ENCODE data around the gene ANO3. TPM values are rescaled to one million over a fixed set of nuclear protein-coding genes. Genes with fewer than 3 reads are reported as not detected.

The ANO3 gene
- total and polyA plus RNA-seq, 2 donors (not counting 3 experiments of a cell fraction or from before 2014, with no cell fraction given) = not detected

- no peaks in the 10 kb centered on the region for H3K9me3 ChIP-seq (replicated peaks; ENCODE audit: control insufficient read depth, insufficient read depth, low read length)
- intact Hi-C loops (cut with micrococcal nuclease) (no loop called here), dilution Hi-C loops (cut with MboI; ENCODE audit: extremely low pct_ligation_motif_present, low sequenced_read_pairs) (no loop called here)
- H3K4me2 ChIP-seq (ENCODE audit: insufficient read depth, low read length) = no peak overlapping the region
- DNase-seq (ENCODE audit: low read depth, low spot score) = no peak
- ChIA-PET POLR2A (no interaction called here), CTCF (no interaction called here)
- H3K79me2 ChIP-seq (ENCODE audit: control insufficient read depth, insufficient read depth, low read length) = no peaks in the 10 kb centered on the region
- no peak overlapping the region for H3K27ac ChIP-seq (ENCODE audit: insufficient read depth, low read depth, low read length)
- no peak overlapping the region for H3K9ac ChIP-seq (replicated peaks; ENCODE audit: extremely low read depth, insufficient read depth, low read length)
- H3K9me1 ChIP-seq (replicated peaks; ENCODE audit: control insufficient read depth, extremely low read depth, insufficient read depth, low read length) = no peaks in the 10 kb centered on the region
- TF ChIP-seq POLR2A (IDR thresholded peaks at IDR 0.05; ENCODE audit: low read depth, low read length) = no peak
- no peak for TF ChIP-seq EZH2 (IDR thresholded peaks at IDR 0.05; ENCODE audit: borderline replicate concordance, low read depth, low read length, severe bottlenecking)
- no peak for TF ChIP-seq POLR2AphosphoS5 (IDR thresholded peaks at IDR 0.05; ENCODE audit: insufficient read depth, low read depth, low read length)
- no peak for TF ChIP-seq FOS (IDR thresholded peaks at IDR 0.05; ENCODE audit: borderline replicate concordance, insufficient read depth, low read length)
- H3K36me3 ChIP-seq (ENCODE audit: control insufficient read depth in 2 of 2, extremely low read depth in 1 of 2, insufficient read depth in 2 of 2, low read length in 2 of 2) = no peaks in the 10 kb centered on the region
- no peaks in the 10 kb centered on the region for H3K27me3 ChIP-seq (ENCODE audit: control insufficient read depth in 2 of 2, insufficient read depth in 2 of 2, low read length in 2 of 2)
- H3K4me3 ChIP-seq (replicated peaks in 1 of 3; ENCODE audit: insufficient read depth in 1 of 3, low read depth in 1 of 3, low read length in 3 of 3) = no peak overlapping the region
- H2AFZ ChIP-seq (ENCODE audit: low read depth, low read length) = no peak overlapping the region
- H3K4me1 ChIP-seq (ENCODE audit: control insufficient read depth, extremely low read depth, insufficient read depth, low read length) = no peaks in the 10 kb centered on the region
- H4K20me1 ChIP-seq (replicated peaks; ENCODE audit: control insufficient read depth, extremely low read depth, insufficient read depth, low read length) = no peaks in the 10 kb centered on the region
- no TSS peak for BruUV-seq (replicated peaks)
- no peak for FAIRE-seq
Observed at GRCh38 chr11:26465274-26465673, 133.3 kb downstream of the ANO3 start.

DNA sequence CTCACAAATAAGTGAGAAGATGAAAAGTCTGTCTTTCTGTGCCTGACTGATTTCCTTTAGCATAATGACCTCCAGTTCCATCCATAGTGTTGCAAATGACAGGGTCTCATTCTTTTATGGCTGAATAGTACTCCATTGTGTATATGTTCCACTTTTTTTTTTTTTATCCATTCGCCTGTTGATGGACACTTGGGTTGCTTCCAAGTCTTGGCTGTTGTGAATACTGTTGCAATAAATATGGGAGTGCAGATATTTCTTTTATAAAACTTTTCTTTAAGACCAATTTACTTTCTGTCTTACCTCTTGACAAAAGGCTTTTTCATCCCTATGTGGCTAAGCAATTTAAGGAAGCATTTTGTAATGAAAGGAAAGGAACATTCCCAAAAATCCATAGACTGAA, 135.6 kb downstream of the ANO3 start:
- ChIA-PET POLR2A (no interaction called here), CTCF (no interaction called here)
- no peaks in the 10 kb centered on the region for H4K20me1 ChIP-seq (replicated peaks; ENCODE audit: control insufficient read depth, extremely low read depth, insufficient read depth, low read length)
- intact Hi-C loops (cut with micrococcal nuclease) (no loop called here), dilution Hi-C loops (cut with MboI; ENCODE audit: extremely low pct_ligation_motif_present, low sequenced_read_pairs) (no loop called here)
- H3K27me3 ChIP-seq (ENCODE audit: control insufficient read depth in 2 of 2, insufficient read depth in 2 of 2, low read length in 2 of 2) = no peaks in the 10 kb centered on the region
- DNase-seq (ENCODE audit: low read depth, low spot score) (no peak), FAIRE-seq (no peak)
- H2AFZ ChIP-seq (ENCODE audit: low read depth, low read length) = no peak overlapping the region
- no peak for TF ChIP-seq JUN (IDR thresholded peaks at IDR 0.05; ENCODE audit: borderline replicate concordance, insufficient read depth, insufficient read length, low read depth)
- TF ChIP-seq GATA2 (IDR thresholded peaks at IDR 0.05; ENCODE audit: insufficient read depth, insufficient read length, low read depth, low read length) = no peak
- TF ChIP-seq POLR2AphosphoS5 (IDR thresholded peaks at IDR 0.05; ENCODE audit: insufficient read depth, low read depth, low read length) = no peak
- no peak for TF ChIP-seq MYC (IDR thresholded peaks at IDR 0.05; ENCODE audit: low read depth, low read length)
- no peak for TF ChIP-seq FOS (IDR thresholded peaks at IDR 0.05; ENCODE audit: borderline replicate concordance, insufficient read depth, low read length)
- H3K4me1 ChIP-seq (ENCODE audit: control insufficient read depth, extremely low read depth, insufficient read depth, low read length) = no peaks in the 10 kb centered on the region
- H3K9me3 ChIP-seq (replicated peaks; ENCODE audit: control insufficient read depth, insufficient read depth, low read length) = no peaks in the 10 kb centered on the region
- no peak overlapping the region for H3K4me2 ChIP-seq (ENCODE audit: insufficient read depth, low read length)
- no peak overlapping the region for H3K9ac ChIP-seq (replicated peaks; ENCODE audit: extremely low read depth, insufficient read depth, low read length)
- BruUV-seq (replicated peaks) = no TSS peak
- no peaks in the 10 kb centered on the region for H3K9me1 ChIP-seq (replicated peaks; ENCODE audit: control insufficient read depth, extremely low read depth, insufficient read depth, low read length)
- no peak overlapping the region for H3K4me3 ChIP-seq (replicated peaks in 1 of 3; ENCODE audit: insufficient read depth in 1 of 3, low read depth in 1 of 3, low read length in 3 of 3)
- H3K36me3 ChIP-seq (ENCODE audit: control insufficient read depth in 2 of 2, extremely low read depth in 1 of 2, insufficient read depth in 2 of 2, low read length in 2 of 2) = no peaks in the 10 kb centered on the region
- no peak overlapping the region for H3K27ac ChIP-seq (ENCODE audit: insufficient read depth, low read depth, low read length)
- H3K79me2 ChIP-seq (ENCODE audit: control insufficient read depth, insufficient read depth, low read length) = no peaks in the 10 kb centered on the region

Measured in endothelial cell of umbilical vein (primary cell).